Measurements from ENCODE around the gene DET1. TPM values are rescaled to one million over a fixed set of nuclear protein-coding genes. Genes with fewer than 3 reads are reported as not detected.

Gene DET1
- total RNA-seq, 2 donors from 2014 or later = 6.9 to 11.5 TPM

GRCh38 chr15:88509964-88510363 is 36.5 kb downstream of the DET1 start:
- no peak for DNase-seq (ENCODE audit: low spot score)
- Histone ChIP-seq H3K27ac (no peak overlapping the region), H3K27me3 (replicated peaks; ENCODE audit: insufficient read depth) (no peaks in the 10 kb centered on the region), H3K36me3 (peaks cover 0 to 4% of the 10 kb centered on the region in 2 donors), H3K9me3 (no peaks in the 10 kb centered on the region), H3K4me1 (replicated peaks) (no peaks in the 10 kb centered on the region), H3K4me3 (no peak overlapping the region)
- intact Hi-C loops (cut with DNase I) = no loop called here
- TF ChIP-seq POLR2AphosphoS5 (IDR thresholded peaks at IDR 0.05) = no peak
- TF ChIP-seq CTCF (IDR thresholded peaks at IDR 0.05) = no peak
- no peak for TF ChIP-seq POLR2A (IDR thresholded peaks at IDR 0.05)

GRCh38 chr15:88509321-88509720 is 37.2 kb downstream of the DET1 start:
- TF ChIP-seq CTCF (IDR thresholded peaks at IDR 0.05) (no peak), POLR2AphosphoS5 (IDR thresholded peaks at IDR 0.05) (no peak), POLR2A (IDR thresholded peaks at IDR 0.05) (no peak)
- Histone ChIP-seq H3K4me1 (replicated peaks) (no peaks in the 10 kb centered on the region), H3K9me3 (no peaks in the 10 kb centered on the region), H3K36me3 (peaks cover 0 to 4% of the 10 kb centered on the region in 2 donors), H3K27me3 (replicated peaks; ENCODE audit: insufficient read depth) (no peaks in the 10 kb centered on the region), H3K27ac (no peak overlapping the region), H3K4me3 (no peak overlapping the region)
- WGBS = 95% methylated on average over 4 of the region's 4 CpGs
- no peak for DNase-seq (ENCODE audit: low spot score)
- intact Hi-C loops (cut with DNase I) = no loop called here

GRCh38 chr15:88506628-88507027 is 39.9 kb downstream of the DET1 start:
- no peaks in the 10 kb centered on the region for H3K9me3 ChIP-seq
- no peaks in the 10 kb centered on the region for H3K27me3 ChIP-seq (replicated peaks; ENCODE audit: insufficient read depth)
- TF ChIP-seq POLR2A (IDR thresholded peaks at IDR 0.05) = no peak
- TF ChIP-seq POLR2AphosphoS5 (IDR thresholded peaks at IDR 0.05) = no peak
- no peak for TF ChIP-seq CTCF (IDR thresholded peaks at IDR 0.05)
- no peaks in the 10 kb centered on the region for H3K4me1 ChIP-seq (replicated peaks)
- H3K4me3 ChIP-seq = no peak overlapping the region
- intact Hi-C loops (cut with DNase I) = no loop called here
- H3K27ac ChIP-seq = no peak overlapping the region
- peaks cover 0 to 4% of the 10 kb centered on the region in 2 donors for H3K36me3 ChIP-seq
- DNase-seq (ENCODE audit: low spot score) = no peak

GRCh38 chr15:88505721-88506120 is 40.8 kb downstream of the DET1 start:
- intact Hi-C loops (cut with DNase I) = no loop called here
- TF ChIP-seq POLR2A (IDR thresholded peaks at IDR 0.05) = no peak
- peaks cover 0 to 4% of the 10 kb centered on the region in 2 donors for H3K36me3 ChIP-seq

GRCh38 chr15:88504445-88504844 is 42.0 kb downstream of the DET1 start:
- H3K36me3 ChIP-seq = peaks cover 0 to 4% of the 10 kb centered on the region in 2 donors
- H3K27ac ChIP-seq = no peak overlapping the region
- WGBS = 85% methylated on average over 1 of the region's 1 CpG
- TF ChIP-seq POLR2A (IDR thresholded peaks at IDR 0.05) = no peak
- TF ChIP-seq CTCF (IDR thresholded peaks at IDR 0.05) = no peak
- TF ChIP-seq POLR2AphosphoS5 (IDR thresholded peaks at IDR 0.05) = no peak
- intact Hi-C loops (cut with DNase I) = no loop called here
- no peak for DNase-seq (ENCODE audit: low spot score)
- H3K9me3 ChIP-seq = no peaks in the 10 kb centered on the region
- no peaks in the 10 kb centered on the region for H3K27me3 ChIP-seq (replicated peaks; ENCODE audit: insufficient read depth)
- H3K4me1 ChIP-seq (replicated peaks) = no peaks in the 10 kb centered on the region
- no peak overlapping the region for H3K4me3 ChIP-seq

More at GRCh38 chr15:88505721-88506120, 40.8 kb downstream of the DET1 start:
- Histone ChIP-seq H3K27me3 (replicated peaks; ENCODE audit: insufficient read depth) (no peaks in the 10 kb centered on the region), H3K4me3 (no peak overlapping the region), H3K27ac (no peak overlapping the region), H3K9me3 (no peaks in the 10 kb centered on the region), H3K4me1 (replicated peaks) (no peaks in the 10 kb centered on the region)
- DNase-seq (ENCODE audit: low spot score) = no peak
- WGBS = 96% methylated on average over 2 of the region's 2 CpGs

All from prostate gland (tissue), 2 donors.